Measurements from ENCODE around the gene LYZL4.
A peak's percentile ranks its signal among the peaks of the same experiment; 100 is the strongest.

The LYZL4 gene

GRCh38 chr3:42425736-42426407 is 15.5 kb upstream of the LYZL4 start:
- DNase-seq (ENCODE audit: low read depth in 2 of 2): no peak

GRCh38 chr3:42424911-42425310 is 14.5 kb upstream of the LYZL4 start:
- no peak for DNase-seq (ENCODE audit: low read depth in 2 of 2)

GRCh38 chr3:42421818-42422796 is 11.7 kb upstream of the LYZL4 start:
- DNase-seq (ENCODE audit: low read depth in 2 of 2): no peak

- no peak for DNase-seq (ENCODE audit: low read depth in 2 of 2)
Measured at GRCh38 chr3:42419563-42419962, 9.2 kb upstream of the LYZL4 start.

- DNase-seq (ENCODE audit: low read depth in 2 of 2): no peak
Measured at GRCh38 chr3:42412526-42413155, 2.2 kb upstream of the LYZL4 start.

- DNase-seq (ENCODE audit: low read depth in 2 of 2): no peak
Measured at GRCh38 chr3:42411429-42411828, 1.0 kb upstream of the LYZL4 start.

GRCh38 chr3:42408156-42408555 is 2.3 kb downstream of the LYZL4 start:
- DNase-seq (ENCODE audit: low read depth in 2 of 2): no peak

GRCh38 chr3:42406727-42407450 is 3.5 kb downstream of the LYZL4 start:
- DNase-seq (ENCODE audit: low read depth in 2 of 2): no peak

GRCh38 chr3:42405857-42406256 is 4.6 kb downstream of the LYZL4 start:
- DNase-seq (ENCODE audit: low read depth in 2 of 2): no peak

- DNase-seq (ENCODE audit: low read depth in 2 of 2): no peak
Measured at GRCh38 chr3:42403737-42404136, 6.7 kb downstream of the LYZL4 start.

GRCh38 chr3:42402394-42403096 is 7.9 kb downstream of the LYZL4 start:
- DNase-seq (ENCODE audit: low read depth in 2 of 2): no peak

- no peak for DNase-seq (ENCODE audit: low read depth in 2 of 2)
Measured at GRCh38 chr3:42398080-42398479, 12.3 kb downstream of the LYZL4 start.

GRCh38 chr3:42397644-42398043 is 12.8 kb downstream of the LYZL4 start:
- no peak for DNase-seq (ENCODE audit: low read depth in 2 of 2)

- no peak for DNase-seq (ENCODE audit: low read depth in 2 of 2)
Measured at GRCh38 chr3:42394579-42395288, 15.7 kb downstream of the LYZL4 start.

GRCh38 chr3:42387802-42388651 is 22.4 kb downstream of the LYZL4 start:
- DNase-seq (ENCODE audit: low read depth in 2 of 2): no peak

- DNase-seq (ENCODE audit: low read depth in 2 of 2): no peak
Measured at GRCh38 chr3:42381551-42382082, 28.8 kb downstream of the LYZL4 start.

GRCh38 chr3:42377681-42378080 is 32.7 kb downstream of the LYZL4 start:
- no peak for DNase-seq (ENCODE audit: low read depth in 2 of 2)

GRCh38 chr3:42376344-42376798 is 34.0 kb downstream of the LYZL4 start:
- DNase-seq (ENCODE audit: low read depth in 2 of 2): peak; percentile 41 to 60

GRCh38 chr3:42375121-42375800 is 35.1 kb downstream of the LYZL4 start:
- DNase-seq (ENCODE audit: low read depth in 2 of 2): no peak
